GM23338 (cell line): ENCODE measurements around the gene PRKAR1B. TPM values are rescaled to one million over a fixed set of nuclear protein-coding genes. Genes with fewer than 3 reads are reported as not detected.

Experiments
- ATAC-seq: fragments of 200-7000 bp; cut with Tn5 transposase; 3 replicates; pipeline ENCODE4 v1.9.1; 2020
- DNase-seq: peaks from one replicate; pipeline ENCODE4 v3.0.0-alpha.2; 2015; ENCODE audit warnings: low spot score
- H2AFZ ChIP-seq: fragments of 200-600 bp; sonication (generic); 2 replicates; pipeline ENCODE4 v1.8.0; 2016; ENCODE audit warnings: antibody characterized with exemption, mild to moderate bottlenecking, moderate library complexity
- H3F3A ChIP-seq: fragments of 200-600 bp; sonication (generic); replicated peaks from 2 replicates; pipeline ENCODE4 v1.8.0; 2017; ENCODE audit warnings: antibody characterized with exemption, mixed run types, low read depth
- H3K27ac ChIP-seq: fragments of 200-600 bp; sonication (generic); 2 replicates; pipeline ENCODE4 v1.6.1; 2016; ENCODE audit warnings: low read depth
- H3K27me3 ChIP-seq: fragments of 200-600 bp; sonication (generic); 2 replicates; pipeline ENCODE4 v1.8.0; 2016; ENCODE audit warnings: mild to moderate bottlenecking, mixed run types, moderate library complexity; ENCODE audit not compliant: insufficient read depth
- H3K36me3 ChIP-seq: fragments of 200-600 bp; sonication (generic); 2 replicates; pipeline ENCODE4 v1.8.0; 2016; ENCODE audit warnings: mild to moderate bottlenecking; ENCODE audit not compliant: insufficient read depth
- H3K4me1 ChIP-seq: fragments of 200-600 bp; sonication (generic); 2 replicates; pipeline ENCODE4 v1.8.0; 2016; ENCODE audit warnings: mild to moderate bottlenecking, moderate library complexity; ENCODE audit not compliant: insufficient read depth
- H3K4me2 ChIP-seq: fragments of 200-600 bp; sonication (generic); 2 replicates; pipeline ENCODE4 v1.7.1; 2017; ENCODE audit warnings: mixed run types
- H3K4me3 ChIP-seq: fragments of 200-600 bp; sonication (generic); 2 replicates; pipeline ENCODE4 v1.6.1; 2016; ENCODE audit warnings: mixed run types
- H3K79me2 ChIP-seq: fragments of 200-600 bp; sonication (generic); replicated peaks from 2 replicates; pipeline ENCODE4 v1.8.0; 2017; ENCODE audit warnings: mild to moderate bottlenecking; ENCODE audit not compliant: insufficient read depth
- H3K9me2 ChIP-seq: fragments of 200-600 bp; sonication (generic); 2 replicates; pipeline ENCODE4 v1.8.0; 2017; ENCODE audit not compliant: insufficient read depth
- H4K20me1 ChIP-seq: fragments of 200-600 bp; sonication (generic); replicated peaks from 2 replicates; pipeline ENCODE4 v1.8.0; 2017; ENCODE audit warnings: mild to moderate bottlenecking; ENCODE audit not compliant: insufficient read depth
- H3K27ac Mint-ChIP-seq: 2 replicates; pipeline ENCODE4 v1.8.0; 2020; ENCODE audit warnings: inconsistent platforms, mild to moderate bottlenecking, moderate library complexity, mixed read lengths
- H3K27me3 Mint-ChIP-seq: 3 replicates; pipeline ENCODE4 v1.8.0; 2022; ENCODE audit warnings: low read depth, mild to moderate bottlenecking, moderate library complexity, mixed read lengths, inconsistent platforms; ENCODE audit not compliant: insufficient read depth, poor library complexity
- H3K36me3 Mint-ChIP-seq: 3 replicates; pipeline ENCODE4 v1.8.0; 2021; ENCODE audit warnings: low read depth, mild to moderate bottlenecking, inconsistent platforms, moderate library complexity, mixed read lengths
- H3K4me1 Mint-ChIP-seq: 3 replicates; pipeline ENCODE4 v1.8.0; 2020; ENCODE audit warnings: mild to moderate bottlenecking, inconsistent platforms, mixed read lengths
- H3K4me3 Mint-ChIP-seq: 3 replicates; pipeline ENCODE4 v1.8.0; 2021; ENCODE audit warnings: moderate library complexity, mild to moderate bottlenecking, inconsistent platforms, mixed read lengths
- H3K9me3 Mint-ChIP-seq: 3 replicates; pipeline ENCODE4 v1.8.0; 2020; ENCODE audit warnings: moderate library complexity, mild to moderate bottlenecking, inconsistent platforms, mixed read lengths
- CREB1 ChIP-seq: fragments of 250-450 bp; sonication (Bioruptor Pico); IDR thresholded peaks from 2 replicates; pipeline ENCODE4 v1.5.0; 2020; ENCODE audit warnings: low read depth, mild to moderate bottlenecking, moderate library complexity
- EZH2 ChIP-seq: fragments of 200-600 bp; sonication (generic); IDR thresholded peaks from one replicate; pipeline ENCODE4 v1.8.0; 2017; ENCODE audit warnings: antibody characterized with exemption, mild to moderate bottlenecking, low read depth; ENCODE audit not compliant: unreplicated experiment
- EZH2phosphoT487 ChIP-seq: fragments of 200-600 bp; sonication (generic); IDR thresholded peaks from one replicate; pipeline ENCODE4 v1.8.1; 2018; ENCODE audit warnings: antibody characterized with exemption; ENCODE audit not compliant: unreplicated experiment
- JUNB ChIP-seq: IDR thresholded peaks from one replicate; pipeline ENCODE4 v1.6.1; 2016; ENCODE audit warnings: antibody characterized with exemption; ENCODE audit not compliant: unreplicated experiment
- NANOG ChIP-seq: IDR thresholded peaks from 2 replicates; pipeline ENCODE4 v1.6.1; 2016; ENCODE audit warnings: antibody characterized with exemption, borderline replicate concordance
- POLR2AphosphoS5 ChIP-seq: IDR thresholded peaks from 2 replicates; pipeline ENCODE4 v1.6.1; 2016; ENCODE audit warnings: antibody characterized with exemption, low read depth
- STAT1 ChIP-seq: IDR thresholded peaks from one replicate; pipeline ENCODE4 v1.6.1; 2016; ENCODE audit warnings: antibody characterized with exemption; ENCODE audit not compliant: unreplicated experiment
- ZNF114 ChIP-seq: fragments of 250-450 bp; sonication (Bioruptor Pico); IDR thresholded peaks from 2 replicates; pipeline ENCODE4 v1.5.0; 2020; ENCODE audit warnings: mild to moderate bottlenecking, moderate library complexity
- ZNF331 ChIP-seq: fragments of 250-450 bp; sonication (Bioruptor Pico); IDR thresholded peaks from 2 replicates; pipeline ENCODE4 v1.5.0; 2020; ENCODE audit warnings: low read depth, mild to moderate bottlenecking, moderate library complexity
- polyA plus RNA-seq: library from polyadenylated mRNA; unstranded; fragments of >200 nt; fragmentation: Nextera tagmentation; extraction: Ambion mirVana; gene quantifications from 2 replicates; pipeline ENCODE4 v1.2.1, GENCODE V29; 2016
- total RNA-seq: library from RNA; depleted of rRNA; stranded (reverse); fragments of >200 nt; shearing (Covaris generic); gene quantifications from 2 replicates; pipeline ENCODE4 v1.2.3, GENCODE V29; 2014
- TF ChIP-seq, protein P1 (sequence below): IDR thresholded peaks from 2 replicates; pipeline ENCODE4 v1.6.1; 2016; ENCODE audit warnings: antibody characterized with exemption
- TF ChIP-seq, protein P2 (sequence below), 2 experiments: fragments of 200-600 bp in 1 of 2; sonication (generic) in 1 of 2; conservative IDR thresholded peaks; 2 replicates each; pipeline versions ENCODE4 v1.5.1 to v1.6.1; 2016 to 2017; ENCODE audit warnings: antibody characterized with exemption in 2 of 2, low read depth in 2 of 2, mild to moderate bottlenecking in 2 of 2, moderate library complexity in 1 of 2
- TF ChIP-seq, protein P3 (sequence below): fragments of 250-450 bp; sonication (Bioruptor Pico); IDR thresholded peaks from 2 replicates; pipeline ENCODE4 v1.5.0; 2020; ENCODE audit warnings: mild to moderate bottlenecking, moderate library complexity
- TF ChIP-seq, protein P4 (sequence below): IDR thresholded peaks from one replicate; pipeline ENCODE4 v1.6.1; 2018; ENCODE audit warnings: antibody characterized with exemption; ENCODE audit not compliant: unreplicated experiment

The PRKAR1B gene
- total and polyA plus RNA-seq, 2 experiments from 2014 or later, result 35.7 to 36.7 TPM

DNA sequence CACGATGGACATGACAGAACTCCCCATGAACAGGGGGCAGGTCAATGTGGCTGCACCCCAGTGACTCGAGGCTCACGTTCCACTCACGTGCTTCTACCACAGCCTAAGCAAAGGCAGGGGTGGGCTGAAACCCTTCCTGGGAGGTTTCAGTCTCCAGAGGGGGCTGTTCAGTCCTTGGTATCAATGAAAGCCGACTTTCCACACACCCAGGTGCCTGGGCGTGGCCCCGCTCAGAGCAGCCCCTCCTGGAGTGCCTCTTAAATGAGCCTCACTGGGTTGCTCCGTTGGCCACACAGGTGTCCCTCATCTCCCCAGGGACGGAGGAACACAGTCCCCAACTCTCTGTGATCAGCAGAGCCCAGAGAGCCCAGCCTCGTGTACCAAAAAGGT, 116.9 kb downstream of the PRKAR1B start:
- H3K9me2 ChIP-seq, result peaks cover 6% of the 10 kb centered on the region; the same call in 1 of the 2 replicates
- H3K27ac ChIP-seq, result no peak overlapping the region
- ATAC-seq, result peak; percentile 31; the same call in 2 of the 3 replicates
- TF ChIP-seq POLR2AphosphoS5 (no peak), EZH2phosphoT487 (no peak), EZH2 (no peak), NANOG (no peak), JUNB (no peak), ZNF114 (CRISPR knock-in tag) (no peak), CREB1 (CRISPR knock-in tag) (no peak), ZNF331 (CRISPR knock-in tag) (no peak), STAT1 (no peak)
- TF ChIP-seq, protein P1, sequence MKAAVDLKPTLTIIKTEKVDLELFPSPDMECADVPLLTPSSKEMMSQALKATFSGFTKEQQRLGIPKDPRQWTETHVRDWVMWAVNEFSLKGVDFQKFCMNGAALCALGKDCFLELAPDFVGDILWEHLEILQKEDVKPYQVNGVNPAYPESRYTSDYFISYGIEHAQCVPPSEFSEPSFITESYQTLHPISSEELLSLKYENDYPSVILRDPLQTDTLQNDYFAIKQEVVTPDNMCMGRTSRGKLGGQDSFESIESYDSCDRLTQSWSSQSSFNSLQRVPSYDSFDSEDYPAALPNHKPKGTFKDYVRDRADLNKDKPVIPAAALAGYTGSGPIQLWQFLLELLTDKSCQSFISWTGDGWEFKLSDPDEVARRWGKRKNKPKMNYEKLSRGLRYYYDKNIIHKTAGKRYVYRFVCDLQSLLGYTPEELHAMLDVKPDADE, result no peak
- TF ChIP-seq, protein P2, sequence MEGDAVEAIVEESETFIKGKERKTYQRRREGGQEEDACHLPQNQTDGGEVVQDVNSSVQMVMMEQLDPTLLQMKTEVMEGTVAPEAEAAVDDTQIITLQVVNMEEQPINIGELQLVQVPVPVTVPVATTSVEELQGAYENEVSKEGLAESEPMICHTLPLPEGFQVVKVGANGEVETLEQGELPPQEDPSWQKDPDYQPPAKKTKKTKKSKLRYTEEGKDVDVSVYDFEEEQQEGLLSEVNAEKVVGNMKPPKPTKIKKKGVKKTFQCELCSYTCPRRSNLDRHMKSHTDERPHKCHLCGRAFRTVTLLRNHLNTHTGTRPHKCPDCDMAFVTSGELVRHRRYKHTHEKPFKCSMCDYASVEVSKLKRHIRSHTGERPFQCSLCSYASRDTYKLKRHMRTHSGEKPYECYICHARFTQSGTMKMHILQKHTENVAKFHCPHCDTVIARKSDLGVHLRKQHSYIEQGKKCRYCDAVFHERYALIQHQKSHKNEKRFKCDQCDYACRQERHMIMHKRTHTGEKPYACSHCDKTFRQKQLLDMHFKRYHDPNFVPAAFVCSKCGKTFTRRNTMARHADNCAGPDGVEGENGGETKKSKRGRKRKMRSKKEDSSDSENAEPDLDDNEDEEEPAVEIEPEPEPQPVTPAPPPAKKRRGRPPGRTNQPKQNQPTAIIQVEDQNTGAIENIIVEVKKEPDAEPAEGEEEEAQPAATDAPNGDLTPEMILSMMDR (conservative IDR thresholded peaks at IDR 0.05; ENCODE audit: low read depth in 2 of 2), result no peak
- TF ChIP-seq, protein P3, sequence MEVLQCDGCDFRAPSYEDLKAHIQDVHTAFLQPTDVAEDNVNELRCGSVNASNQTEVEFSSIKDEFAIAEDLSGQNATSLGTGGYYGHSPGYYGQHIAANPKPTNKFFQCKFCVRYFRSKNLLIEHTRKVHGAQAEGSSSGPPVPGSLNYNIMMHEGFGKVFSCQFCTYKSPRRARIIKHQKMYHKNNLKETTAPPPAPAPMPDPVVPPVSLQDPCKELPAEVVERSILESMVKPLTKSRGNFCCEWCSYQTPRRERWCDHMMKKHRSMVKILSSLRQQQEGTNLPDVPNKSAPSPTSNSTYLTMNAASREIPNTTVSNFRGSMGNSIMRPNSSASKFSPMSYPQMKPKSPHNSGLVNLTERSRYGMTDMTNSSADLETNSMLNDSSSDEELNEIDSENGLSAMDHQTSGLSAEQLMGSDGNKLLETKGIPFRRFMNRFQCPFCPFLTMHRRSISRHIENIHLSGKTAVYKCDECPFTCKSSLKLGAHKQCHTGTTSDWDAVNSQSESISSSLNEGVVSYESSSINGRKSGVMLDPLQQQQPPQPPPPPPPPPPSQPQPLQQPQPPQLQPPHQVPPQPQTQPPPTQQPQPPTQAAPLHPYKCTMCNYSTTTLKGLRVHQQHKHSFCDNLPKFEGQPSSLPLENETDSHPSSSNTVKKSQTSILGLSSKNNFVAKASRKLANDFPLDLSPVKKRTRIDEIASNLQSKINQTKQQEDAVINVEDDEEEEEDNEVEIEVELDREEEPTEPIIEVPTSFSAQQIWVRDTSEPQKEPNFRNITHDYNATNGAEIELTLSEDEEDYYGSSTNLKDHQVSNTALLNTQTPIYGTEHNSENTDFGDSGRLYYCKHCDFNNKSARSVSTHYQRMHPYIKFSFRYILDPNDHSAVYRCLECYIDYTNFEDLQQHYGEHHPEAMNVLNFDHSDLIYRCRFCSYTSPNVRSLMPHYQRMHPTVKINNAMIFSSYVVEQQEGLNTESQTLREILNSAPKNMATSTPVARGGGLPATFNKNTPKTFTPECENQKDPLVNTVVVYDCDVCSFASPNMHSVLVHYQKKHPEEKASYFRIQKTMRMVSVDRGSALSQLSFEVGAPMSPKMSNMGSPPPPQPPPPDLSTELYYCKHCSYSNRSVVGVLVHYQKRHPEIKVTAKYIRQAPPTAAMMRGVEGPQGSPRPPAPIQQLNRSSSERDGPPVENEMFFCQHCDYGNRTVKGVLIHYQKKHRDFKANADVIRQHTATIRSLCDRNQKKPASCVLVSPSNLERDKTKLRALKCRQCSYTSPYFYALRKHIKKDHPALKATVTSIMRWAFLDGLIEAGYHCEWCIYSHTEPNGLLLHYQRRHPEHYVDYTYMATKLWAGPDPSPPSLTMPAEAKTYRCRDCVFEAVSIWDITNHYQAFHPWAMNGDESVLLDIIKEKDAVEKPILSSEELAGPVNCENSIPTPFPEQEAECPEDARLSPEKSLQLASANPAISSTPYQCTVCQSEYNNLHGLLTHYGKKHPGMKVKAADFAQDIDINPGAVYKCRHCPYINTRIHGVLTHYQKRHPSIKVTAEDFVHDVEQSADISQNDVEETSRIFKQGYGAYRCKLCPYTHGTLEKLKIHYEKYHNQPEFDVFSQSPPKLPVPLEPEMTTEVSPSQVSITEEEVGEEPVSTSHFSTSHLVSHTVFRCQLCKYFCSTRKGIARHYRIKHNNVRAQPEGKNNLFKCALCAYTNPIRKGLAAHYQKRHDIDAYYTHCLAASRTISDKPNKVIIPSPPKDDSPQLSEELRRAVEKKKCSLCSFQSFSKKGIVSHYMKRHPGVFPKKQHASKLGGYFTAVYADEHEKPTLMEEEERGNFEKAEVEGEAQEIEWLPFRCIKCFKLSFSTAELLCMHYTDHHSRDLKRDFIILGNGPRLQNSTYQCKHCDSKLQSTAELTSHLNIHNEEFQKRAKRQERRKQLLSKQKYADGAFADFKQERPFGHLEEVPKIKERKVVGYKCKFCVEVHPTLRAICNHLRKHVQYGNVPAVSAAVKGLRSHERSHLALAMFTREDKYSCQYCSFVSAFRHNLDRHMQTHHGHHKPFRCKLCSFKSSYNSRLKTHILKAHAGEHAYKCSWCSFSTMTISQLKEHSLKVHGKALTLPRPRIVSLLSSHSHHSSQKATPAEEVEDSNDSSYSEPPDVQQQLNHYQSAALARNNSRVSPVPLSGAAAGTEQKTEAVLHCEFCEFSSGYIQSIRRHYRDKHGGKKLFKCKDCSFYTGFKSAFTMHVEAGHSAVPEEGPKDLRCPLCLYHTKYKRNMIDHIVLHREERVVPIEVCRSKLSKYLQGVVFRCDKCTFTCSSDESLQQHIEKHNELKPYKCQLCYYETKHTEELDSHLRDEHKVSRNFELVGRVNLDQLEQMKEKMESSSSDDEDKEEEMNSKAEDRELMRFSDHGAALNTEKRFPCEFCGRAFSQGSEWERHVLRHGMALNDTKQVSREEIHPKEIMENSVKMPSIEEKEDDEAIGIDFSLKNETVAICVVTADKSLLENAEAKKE (CRISPR knock-in tag), result no peak
- TF ChIP-seq, protein P4, sequence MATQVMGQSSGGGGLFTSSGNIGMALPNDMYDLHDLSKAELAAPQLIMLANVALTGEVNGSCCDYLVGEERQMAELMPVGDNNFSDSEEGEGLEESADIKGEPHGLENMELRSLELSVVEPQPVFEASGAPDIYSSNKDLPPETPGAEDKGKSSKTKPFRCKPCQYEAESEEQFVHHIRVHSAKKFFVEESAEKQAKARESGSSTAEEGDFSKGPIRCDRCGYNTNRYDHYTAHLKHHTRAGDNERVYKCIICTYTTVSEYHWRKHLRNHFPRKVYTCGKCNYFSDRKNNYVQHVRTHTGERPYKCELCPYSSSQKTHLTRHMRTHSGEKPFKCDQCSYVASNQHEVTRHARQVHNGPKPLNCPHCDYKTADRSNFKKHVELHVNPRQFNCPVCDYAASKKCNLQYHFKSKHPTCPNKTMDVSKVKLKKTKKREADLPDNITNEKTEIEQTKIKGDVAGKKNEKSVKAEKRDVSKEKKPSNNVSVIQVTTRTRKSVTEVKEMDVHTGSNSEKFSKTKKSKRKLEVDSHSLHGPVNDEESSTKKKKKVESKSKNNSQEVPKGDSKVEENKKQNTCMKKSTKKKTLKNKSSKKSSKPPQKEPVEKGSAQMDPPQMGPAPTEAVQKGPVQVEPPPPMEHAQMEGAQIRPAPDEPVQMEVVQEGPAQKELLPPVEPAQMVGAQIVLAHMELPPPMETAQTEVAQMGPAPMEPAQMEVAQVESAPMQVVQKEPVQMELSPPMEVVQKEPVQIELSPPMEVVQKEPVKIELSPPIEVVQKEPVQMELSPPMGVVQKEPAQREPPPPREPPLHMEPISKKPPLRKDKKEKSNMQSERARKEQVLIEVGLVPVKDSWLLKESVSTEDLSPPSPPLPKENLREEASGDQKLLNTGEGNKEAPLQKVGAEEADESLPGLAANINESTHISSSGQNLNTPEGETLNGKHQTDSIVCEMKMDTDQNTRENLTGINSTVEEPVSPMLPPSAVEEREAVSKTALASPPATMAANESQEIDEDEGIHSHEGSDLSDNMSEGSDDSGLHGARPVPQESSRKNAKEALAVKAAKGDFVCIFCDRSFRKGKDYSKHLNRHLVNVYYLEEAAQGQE, result no peak
- H3K4me1 ChIP-seq, result no peaks in the 10 kb centered on the region
- no peak overlapping the region for H3K4me2 ChIP-seq
- peaks cover 10% of the 10 kb centered on the region; the same call in 1 of the 2 replicates for H3K79me2 ChIP-seq
- 0 out of 3 replicates have a peak, but pooled peaks cover 2% of the 10 kb centered on the region for H3K36me3 Mint-ChIP-seq
- no peaks in the 10 kb centered on the region for H3K9me3 Mint-ChIP-seq
- peak overlapping the region; percentile 84 for H3K27ac Mint-ChIP-seq
- H2AFZ ChIP-seq, result no peak overlapping the region
- no peak for DNase-seq
- H3K36me3 ChIP-seq, result no peaks in the 10 kb centered on the region; the same call in 1 of the 2 replicates
- no peaks in the 10 kb centered on the region for H3K27me3 ChIP-seq
- no peak overlapping the region for H3K4me3 ChIP-seq
- peaks cover 10% of the 10 kb centered on the region for H3K4me1 Mint-ChIP-seq
- no peaks in the 10 kb centered on the region for H3F3A ChIP-seq
- H3K27me3 Mint-ChIP-seq, result peaks cover 10% of the 10 kb centered on the region
- 0 out of 2 replicates have a peak, but pooled peaks cover 9% of the 10 kb centered on the region for H4K20me1 ChIP-seq
- H3K4me3 Mint-ChIP-seq, result no peak overlapping the region
